Mucosa of stomach (tissue), 1 donor: ENCODE results near the gene RNF130.
"Not testable (repeated sequence)": the region's sequence is repeated elsewhere in the genome, so short reads cannot be mapped to it uniquely, and the experiment has no call there.

Experiments used
- H3K27me3 ChIP-seq: one replicate; pipeline ENCODE4 v1.7.0; 2013; ENCODE audit warnings: mild to moderate bottlenecking, low read length; ENCODE audit not compliant: control insufficient read depth, insufficient read depth
- H3K36me3 ChIP-seq: one replicate; pipeline ENCODE4 v1.7.0; 2013; ENCODE audit warnings: low read length; ENCODE audit not compliant: control insufficient read depth, insufficient read depth
- H3K4me1 ChIP-seq: one replicate; pipeline ENCODE4 v1.7.0; 2013; ENCODE audit warnings: mild to moderate bottlenecking, low read length; ENCODE audit not compliant: control insufficient read depth, insufficient read depth
- H3K4me3 ChIP-seq: one replicate; pipeline ENCODE4 v1.7.0; 2013; ENCODE audit warnings: low read length
- H3K9ac ChIP-seq: one replicate; pipeline ENCODE4 v1.7.0; 2013; ENCODE audit warnings: mild to moderate bottlenecking, low read length, moderate library complexity
- H3K9me3 ChIP-seq: one replicate; pipeline ENCODE4 v1.7.0; 2013; ENCODE audit warnings: mild to moderate bottlenecking, low read length, moderate library complexity; ENCODE audit not compliant: control insufficient read depth
- donor health status: Pancreatic carcinoma.

The RNF130 gene

DNA sequence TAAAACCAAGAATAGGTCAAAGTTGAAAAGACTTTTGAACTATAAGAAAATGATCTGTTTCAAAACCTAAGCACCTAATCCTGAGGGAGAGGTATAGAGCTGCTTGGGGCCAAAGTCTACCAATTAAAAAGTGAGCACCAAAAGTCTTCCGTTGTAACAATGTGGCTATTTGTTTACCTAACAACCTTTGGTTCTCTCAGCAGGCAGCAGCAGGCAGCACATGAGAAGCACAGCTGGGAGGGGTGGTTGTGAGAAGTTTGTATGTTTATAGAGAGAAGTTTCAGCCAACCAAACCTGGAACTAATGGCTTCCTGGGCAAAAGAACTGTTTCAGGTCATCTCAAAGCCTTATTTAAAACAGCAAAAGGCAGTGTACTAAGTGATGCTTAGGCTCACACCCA, 104.1 kb downstream of the RNF130 start:
- no peak overlapping the region for H3K9ac ChIP-seq
- peaks cover 11% of the 10 kb centered on the region for H3K36me3 ChIP-seq
- H3K4me3 ChIP-seq: no peak overlapping the region
- peaks cover 4% of the 10 kb centered on the region for H3K4me1 ChIP-seq
- no peaks in the 10 kb centered on the region for H3K9me3 ChIP-seq
- no peaks in the 10 kb centered on the region for H3K27me3 ChIP-seq

DNA sequence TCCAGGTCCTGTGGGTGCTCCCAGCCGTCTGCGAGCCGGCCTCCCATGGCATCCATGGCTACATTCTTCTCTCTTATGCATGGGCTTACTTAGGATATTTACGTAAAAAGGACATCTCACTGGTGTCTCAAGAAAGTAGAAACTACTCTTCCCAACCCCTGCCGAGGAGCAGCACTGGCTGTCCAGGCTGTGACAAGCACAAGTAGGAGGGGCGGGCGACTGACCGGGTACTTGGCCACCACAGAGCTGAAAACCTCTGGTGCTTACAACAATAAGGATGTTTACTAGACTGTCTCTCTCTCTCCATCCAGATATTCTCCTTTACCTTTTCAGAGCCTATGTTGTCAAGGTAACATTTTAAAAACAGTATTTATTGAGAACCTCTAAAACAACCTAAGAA, 107.5 kb downstream of the RNF130 start:
- Histone ChIP-seq H3K4me3 (no peak overlapping the region), H3K9ac (no peak overlapping the region), H3K36me3 (peaks cover 11% of the 10 kb centered on the region), H3K9me3 (no peaks in the 10 kb centered on the region), H3K27me3 (no peaks in the 10 kb centered on the region), H3K4me1 (peaks cover 4% of the 10 kb centered on the region)

DNA sequence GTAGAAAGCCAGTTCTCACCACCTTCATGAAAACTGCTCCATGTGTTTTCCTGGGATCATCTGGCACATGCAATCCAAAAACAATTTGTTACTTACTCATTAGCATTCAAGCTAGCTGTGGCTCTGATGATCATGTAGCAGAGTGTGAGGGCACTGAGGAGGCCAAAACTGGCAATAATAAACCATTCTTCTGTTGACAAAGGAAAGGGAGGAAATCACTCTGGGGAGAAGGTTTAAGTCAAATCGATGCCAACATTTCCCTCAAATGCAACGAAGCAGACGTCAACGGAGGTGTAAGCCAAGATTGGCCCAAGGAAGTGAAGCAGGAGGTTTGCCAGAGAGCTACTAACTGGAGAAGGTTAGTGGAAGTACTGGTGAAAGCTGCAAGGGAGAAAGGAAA, 108.2 kb downstream of the RNF130 start:
- H3K4me3 ChIP-seq: no peak overlapping the region
- no peak overlapping the region for H3K9ac ChIP-seq
- peaks cover 11% of the 10 kb centered on the region for H3K36me3 ChIP-seq
- no peaks in the 10 kb centered on the region for H3K9me3 ChIP-seq
- H3K4me1 ChIP-seq: peaks cover 4% of the 10 kb centered on the region
- H3K27me3 ChIP-seq: no peaks in the 10 kb centered on the region

DNA sequence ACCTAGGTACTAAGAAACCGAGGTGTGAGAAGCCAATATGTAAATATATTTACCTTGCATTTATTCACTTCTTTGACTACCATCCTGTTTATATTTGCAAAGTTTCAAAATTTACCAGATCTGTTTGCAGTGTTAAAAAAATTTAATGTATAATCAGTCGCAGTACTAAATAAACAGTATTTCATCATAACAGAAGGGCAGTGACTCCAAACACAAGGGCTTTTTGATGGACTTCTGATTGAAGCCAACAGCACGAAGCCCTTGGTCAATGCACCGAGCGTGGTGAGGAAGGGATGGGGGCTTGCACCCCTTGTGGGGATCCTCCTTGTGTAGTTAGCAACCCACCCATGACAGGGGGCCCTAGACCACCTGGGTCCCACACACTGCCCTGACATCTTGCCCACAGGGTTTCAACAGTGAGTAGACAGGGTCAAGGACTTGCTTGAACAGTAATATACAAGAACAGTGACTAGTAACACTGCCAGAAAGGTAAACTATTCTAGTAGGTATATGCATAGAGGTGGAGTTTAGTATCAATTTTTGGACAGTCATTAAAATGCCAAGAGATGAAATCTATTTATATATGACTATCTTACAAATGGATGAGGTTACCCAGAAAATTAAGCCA, 111.2 kb downstream of the RNF130 start:
- no peaks in the 10 kb centered on the region for H3K27me3 ChIP-seq
- no peaks in the 10 kb centered on the region for H3K9me3 ChIP-seq
- no peak overlapping the region for H3K4me3 ChIP-seq
- H3K4me1 ChIP-seq: no peaks in the 10 kb centered on the region
- H3K36me3 ChIP-seq: peaks cover 4% of the 10 kb centered on the region
- H3K9ac ChIP-seq: no peak overlapping the region

DNA sequence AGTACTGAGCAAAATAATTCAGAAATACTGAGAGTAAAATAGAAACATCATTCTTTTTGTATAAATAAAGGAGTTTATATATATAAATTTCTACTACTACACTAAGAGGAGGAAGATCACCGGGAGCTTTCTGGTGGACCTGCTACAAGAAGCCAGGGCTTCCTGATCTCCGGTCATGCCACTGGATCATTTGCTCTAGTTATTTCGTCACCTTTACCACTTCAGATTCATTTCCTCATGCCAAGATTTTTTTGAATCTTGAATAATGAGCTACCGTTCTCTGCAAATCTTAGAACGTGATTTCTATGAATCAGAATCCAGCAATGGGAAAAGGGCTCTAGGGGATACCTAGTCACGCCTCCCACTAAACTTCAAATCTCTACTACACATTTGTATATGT, 111.9 kb downstream of the RNF130 start:
- no peak overlapping the region for H3K9ac ChIP-seq
- no peaks in the 10 kb centered on the region for H3K9me3 ChIP-seq
- no peaks in the 10 kb centered on the region for H3K27me3 ChIP-seq
- H3K4me3 ChIP-seq: no peak overlapping the region
- no peaks in the 10 kb centered on the region for H3K4me1 ChIP-seq
- peaks cover 4% of the 10 kb centered on the region for H3K36me3 ChIP-seq

DNA sequence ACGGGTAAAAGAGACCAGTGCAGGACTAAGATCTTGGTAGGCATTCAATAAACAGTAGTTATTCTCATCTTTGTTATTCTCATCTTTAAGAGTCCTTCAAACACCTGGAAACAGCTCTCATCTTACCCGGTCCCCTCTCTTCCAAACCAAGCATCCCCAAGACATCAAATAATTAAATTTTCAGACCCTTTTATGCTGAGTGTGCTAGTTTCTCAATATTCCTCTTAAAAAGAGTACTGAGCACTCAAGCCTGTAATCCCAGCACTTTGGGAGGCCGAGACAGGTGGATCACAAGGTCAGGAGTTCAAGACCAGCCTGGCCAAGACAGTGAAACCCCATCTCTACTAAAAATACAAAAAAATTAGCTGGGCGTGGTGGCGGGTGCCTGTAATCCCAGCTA, 112.4 kb downstream of the RNF130 start:
- not testable (repeated sequence) for H3K4me3 ChIP-seq, H3K4me1 ChIP-seq, H3K27me3 ChIP-seq, H3K9me3 ChIP-seq, H3K9ac ChIP-seq, H3K36me3 ChIP-seq

DNA sequence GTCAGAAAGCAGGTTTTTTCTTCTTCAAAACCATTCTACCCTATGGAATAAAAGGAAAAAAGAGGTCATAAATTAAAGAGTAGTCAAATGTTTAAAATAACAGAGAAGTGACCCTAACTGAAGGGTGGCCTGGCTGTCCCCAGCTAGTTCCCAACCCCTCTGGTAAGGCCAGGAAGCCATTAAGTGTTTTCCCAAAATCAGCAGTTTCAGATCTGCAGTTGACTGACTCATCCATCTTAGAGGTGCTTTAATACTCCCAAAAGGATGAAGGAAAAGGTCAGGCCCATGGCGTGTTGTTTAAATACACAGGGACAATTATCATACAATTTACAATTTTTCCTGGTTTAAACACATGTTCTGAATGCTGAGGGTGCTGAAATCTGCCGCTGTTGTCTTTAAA, 115.9 kb downstream of the RNF130 start:
- no peaks in the 10 kb centered on the region for H3K4me1 ChIP-seq
- H3K4me3 ChIP-seq: no peak overlapping the region
- no peaks in the 10 kb centered on the region for H3K36me3 ChIP-seq
- H3K27me3 ChIP-seq: no peaks in the 10 kb centered on the region
- H3K9ac ChIP-seq: no peak overlapping the region
- H3K9me3 ChIP-seq: no peaks in the 10 kb centered on the region

DNA sequence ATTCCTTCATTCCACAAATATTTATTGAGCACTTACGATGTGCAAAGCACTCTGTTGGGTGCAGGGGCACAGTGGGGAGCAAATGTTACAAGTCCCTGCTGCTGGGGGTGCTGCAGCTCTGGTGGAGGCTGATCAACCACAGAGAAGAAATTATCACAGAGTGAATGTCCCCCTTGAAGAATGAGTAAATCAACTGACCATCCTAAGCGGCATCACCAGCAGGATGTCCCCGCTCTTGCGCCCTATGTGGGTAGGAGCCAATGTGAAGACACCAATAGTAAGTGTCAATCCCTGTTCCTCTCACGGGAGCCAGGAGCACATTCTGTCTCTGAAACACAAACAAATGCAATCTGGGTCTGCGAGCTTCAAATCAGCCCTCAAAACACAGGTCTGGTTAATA, 116.5 kb downstream of the RNF130 start:
- H3K36me3 ChIP-seq: no peaks in the 10 kb centered on the region
- H3K9me3 ChIP-seq: no peaks in the 10 kb centered on the region
- H3K27me3 ChIP-seq: no peaks in the 10 kb centered on the region
- H3K9ac ChIP-seq: no peak overlapping the region
- no peaks in the 10 kb centered on the region for H3K4me1 ChIP-seq
- H3K4me3 ChIP-seq: no peak overlapping the region

DNA sequence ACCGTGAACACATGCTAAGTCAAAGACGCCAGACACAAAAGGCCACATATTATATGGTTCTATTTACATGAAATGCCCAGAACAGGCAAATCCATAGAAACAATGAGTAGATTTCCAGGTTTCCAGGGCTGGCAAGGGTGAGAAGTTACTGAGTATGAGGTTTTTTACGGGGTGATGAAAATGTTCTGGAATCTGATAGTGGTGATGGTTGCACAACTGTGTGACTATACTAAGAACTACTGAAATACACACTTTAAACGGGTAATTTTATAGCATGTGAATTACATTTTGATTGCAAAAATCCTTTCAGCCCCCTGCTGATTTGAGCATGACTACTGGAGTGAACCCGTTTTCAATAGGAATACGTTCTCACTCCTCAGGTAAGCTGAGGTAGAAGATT, 117.1 kb downstream of the RNF130 start:
- Histone ChIP-seq H3K4me3 (no peak overlapping the region), H3K9ac (no peak overlapping the region), H3K27me3 (no peaks in the 10 kb centered on the region), H3K36me3 (no peaks in the 10 kb centered on the region), H3K4me1 (no peaks in the 10 kb centered on the region), H3K9me3 (no peaks in the 10 kb centered on the region)

DNA sequence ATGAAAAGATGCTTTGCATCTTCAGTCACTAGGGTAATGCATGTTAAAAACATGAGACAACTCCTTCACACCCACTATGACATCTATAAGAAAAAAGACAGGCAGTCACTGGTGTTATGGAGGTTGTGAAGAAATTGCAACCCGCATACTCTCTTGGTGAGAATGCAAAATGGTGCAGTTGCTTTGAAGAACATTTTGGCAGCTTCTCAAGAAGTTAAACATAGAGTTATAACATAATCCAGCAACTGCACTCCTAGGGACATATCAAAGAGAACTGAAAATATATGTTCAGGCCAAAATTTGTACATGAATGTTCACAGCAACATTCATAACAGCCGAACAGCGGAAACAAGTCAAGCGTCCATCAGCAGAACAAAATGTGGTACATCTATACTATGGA, 117.6 kb downstream of the RNF130 start:
- H3K36me3 ChIP-seq: no peaks in the 10 kb centered on the region
- no peak overlapping the region for H3K9ac ChIP-seq
- H3K27me3 ChIP-seq: no peaks in the 10 kb centered on the region
- no peaks in the 10 kb centered on the region for H3K4me1 ChIP-seq
- H3K4me3 ChIP-seq: no peak overlapping the region
- H3K9me3 ChIP-seq: no peaks in the 10 kb centered on the region

DNA sequence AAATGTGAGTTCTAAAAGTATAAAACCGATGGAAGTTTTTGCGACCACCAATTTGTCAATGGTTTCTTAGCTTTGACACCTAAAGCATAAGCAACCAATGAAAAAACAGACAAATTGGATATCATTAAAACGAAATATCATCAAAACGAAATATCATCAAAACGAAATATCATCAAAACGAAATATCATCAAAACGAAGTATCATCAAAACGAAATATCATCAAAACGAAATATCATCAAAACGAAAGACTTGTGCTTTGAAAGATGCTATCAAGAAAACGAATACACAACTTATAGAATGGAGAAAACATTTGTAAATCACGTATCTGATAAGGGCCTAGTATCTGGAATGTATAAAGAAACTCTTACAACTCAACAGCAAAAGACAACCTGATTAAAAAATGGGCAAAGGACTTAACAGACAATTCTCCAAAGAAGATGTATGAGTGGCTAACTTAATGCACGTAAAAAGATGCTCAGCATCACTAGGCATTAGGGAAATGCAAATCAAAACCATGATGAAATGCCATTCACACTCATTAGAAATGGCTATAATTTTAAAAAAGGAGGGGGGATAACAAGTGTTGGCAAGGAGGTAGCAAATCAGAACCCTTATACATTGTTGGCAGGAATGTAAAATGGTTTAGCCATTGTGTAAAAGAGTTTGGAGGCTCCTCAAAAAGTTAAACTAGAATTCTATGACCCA, 134.4 kb downstream of the RNF130 start:
- Histone ChIP-seq H3K36me3 (no peaks in the 10 kb centered on the region), H3K9ac (no peak overlapping the region), H3K4me3 (no peak overlapping the region), H3K4me1 (no peaks in the 10 kb centered on the region), H3K9me3 (no peaks in the 10 kb centered on the region), H3K27me3 (no peaks in the 10 kb centered on the region)

DNA sequence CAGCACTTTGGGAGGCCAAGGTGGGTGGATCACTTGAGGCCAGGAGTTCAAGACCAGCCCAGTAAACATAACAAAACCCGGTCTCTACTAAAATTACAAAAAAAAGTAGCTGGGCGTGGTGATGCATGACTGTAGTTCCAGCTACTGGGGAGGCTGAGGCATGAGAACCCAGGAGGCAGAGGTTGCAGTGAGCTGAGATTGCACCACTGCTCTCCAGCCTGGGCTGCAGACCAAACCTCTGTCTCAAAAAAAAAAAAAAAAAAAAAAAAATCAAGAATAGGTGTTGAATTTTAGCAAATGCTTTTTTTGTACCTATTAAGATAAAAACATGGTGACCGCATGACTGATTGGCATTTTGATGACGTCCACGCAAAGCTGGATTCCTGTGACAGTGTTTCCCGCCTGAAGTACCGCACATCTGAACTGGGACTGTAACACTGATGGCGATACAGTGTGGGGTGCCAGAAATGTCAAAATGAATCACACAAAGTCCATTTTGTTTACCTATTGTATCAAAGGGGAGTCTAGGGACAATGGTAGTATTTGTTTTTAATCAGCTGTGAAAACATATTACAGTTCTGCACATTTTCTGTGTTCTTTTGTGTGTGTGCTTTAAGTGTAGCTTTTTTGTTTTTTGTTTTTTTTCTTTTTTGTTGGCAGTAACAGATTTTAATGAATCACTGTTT, 140.6 kb downstream of the RNF130 start:
- Histone ChIP-seq H3K4me3 (no peak overlapping the region), H3K9me3 (no peaks in the 10 kb centered on the region), H3K4me1 (no peaks in the 10 kb centered on the region), H3K36me3 (no peaks in the 10 kb centered on the region), H3K27me3 (no peaks in the 10 kb centered on the region), H3K9ac (no peak overlapping the region)
